ENCODE results near the gene TSPAN6. TPM values are rescaled to one million over a fixed set of nuclear protein-coding genes. Genes with fewer than 3 reads are reported as not detected.

Gene TSPAN6
- total and polyA plus RNA-seq, 2 of the 13 experiments (the other 11 are each of a cell fraction or from before 2014, with no cell fraction given) = 78.9 to 133 TPM

DNA sequence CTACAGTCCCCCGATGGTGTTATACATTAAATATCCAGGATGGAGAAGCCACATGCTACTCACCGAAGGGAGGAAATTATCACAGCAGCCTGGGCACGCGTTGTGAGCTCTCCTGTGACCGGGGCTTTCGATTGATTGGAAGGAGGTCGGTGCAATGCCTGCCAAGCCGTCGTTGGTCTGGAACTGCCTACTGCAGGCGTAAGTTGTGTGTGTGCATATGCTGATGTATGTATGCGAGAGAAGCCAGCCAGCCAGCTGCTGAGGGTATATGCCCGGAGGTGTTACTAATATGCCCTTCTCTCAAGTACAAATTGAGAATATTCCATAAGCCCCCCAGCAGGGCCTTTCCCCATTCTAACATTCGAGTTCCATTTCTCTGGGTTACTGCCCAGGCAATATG is 25.6 kb upstream of the TSPAN6 start:
- no peaks in the 10 kb centered on the region for H3K79me2 ChIP-seq (ENCODE audit: insufficient read depth, low read length)
- no peaks in the 10 kb centered on the region for H3K36me3 ChIP-seq (replicated peaks in 1 of 2; ENCODE audit: control insufficient read depth in 1 of 2, insufficient read depth in 2 of 2, low read length in 2 of 2)
- over 99% methylated on average over 8 of the region's 13 CpGs for WGBS (ENCODE audit: low lambda C conversion rate)
- CTCF ChIA-PET (ENCODE audit: low intra/inter-chr PET ratio, low total read pairs) = no interaction called here
- no peaks in the 10 kb centered on the region for H3K27me3 ChIP-seq (ENCODE audit: control insufficient read depth in 1 of 2, insufficient read depth in 2 of 2, low read length in 2 of 2)
- no peak for FAIRE-seq
- POLR2A ChIA-PET = no interaction called here
- no peaks in the 10 kb centered on the region for H3K9me3 ChIP-seq (ENCODE audit: low read length)
- DNase-seq (ENCODE audit: low spot score) = no peak
- H3K4me1 ChIP-seq (ENCODE audit: insufficient read depth, low read length) = peaks cover 24% of the 10 kb centered on the region
- intact Hi-C loops (cut with micrococcal nuclease; ENCODE audit: unreplicated experiment) = no loop called here
- no peaks in the 10 kb centered on the region for H4K20me1 ChIP-seq (ENCODE audit: insufficient read depth, low read length)
- no peak overlapping the region for H3K27ac ChIP-seq (ENCODE audit: extremely low read length, insufficient read depth, low read length)
- TF ChIP-seq, protein P1, sequence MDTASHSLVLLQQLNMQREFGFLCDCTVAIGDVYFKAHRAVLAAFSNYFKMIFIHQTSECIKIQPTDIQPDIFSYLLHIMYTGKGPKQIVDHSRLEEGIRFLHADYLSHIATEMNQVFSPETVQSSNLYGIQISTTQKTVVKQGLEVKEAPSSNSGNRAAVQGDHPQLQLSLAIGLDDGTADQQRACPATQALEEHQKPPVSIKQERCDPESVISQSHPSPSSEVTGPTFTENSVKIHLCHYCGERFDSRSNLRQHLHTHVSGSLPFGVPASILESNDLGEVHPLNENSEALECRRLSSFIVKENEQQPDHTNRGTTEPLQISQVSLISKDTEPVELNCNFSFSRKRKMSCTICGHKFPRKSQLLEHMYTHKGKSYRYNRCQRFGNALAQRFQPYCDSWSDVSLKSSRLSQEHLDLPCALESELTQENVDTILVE (CRISPR knock-in tag; IDR thresholded peaks at IDR 0.05) = no peak
- no peak for TF ChIP-seq TEAD3 (CRISPR knock-in tag; optimal IDR thresholded peaks at IDR 0.05; ENCODE audit: borderline replicate concordance)
- no peak for TF ChIP-seq ZNF337 (CRISPR knock-in tag; IDR thresholded peaks at IDR 0.05; ENCODE audit: borderline replicate concordance, low read depth)
- TF ChIP-seq, protein P2, sequence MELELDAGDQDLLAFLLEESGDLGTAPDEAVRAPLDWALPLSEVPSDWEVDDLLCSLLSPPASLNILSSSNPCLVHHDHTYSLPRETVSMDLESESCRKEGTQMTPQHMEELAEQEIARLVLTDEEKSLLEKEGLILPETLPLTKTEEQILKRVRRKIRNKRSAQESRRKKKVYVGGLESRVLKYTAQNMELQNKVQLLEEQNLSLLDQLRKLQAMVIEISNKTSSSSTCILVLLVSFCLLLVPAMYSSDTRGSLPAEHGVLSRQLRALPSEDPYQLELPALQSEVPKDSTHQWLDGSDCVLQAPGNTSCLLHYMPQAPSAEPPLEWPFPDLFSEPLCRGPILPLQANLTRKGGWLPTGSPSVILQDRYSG (CRISPR knock-in tag; IDR thresholded peaks at IDR 0.05) = no peak
- no peak for TF ChIP-seq ASH2L (IDR thresholded peaks at IDR 0.05; ENCODE audit: insufficient read length, low read depth, low read length)
- TF ChIP-seq, protein P3, sequence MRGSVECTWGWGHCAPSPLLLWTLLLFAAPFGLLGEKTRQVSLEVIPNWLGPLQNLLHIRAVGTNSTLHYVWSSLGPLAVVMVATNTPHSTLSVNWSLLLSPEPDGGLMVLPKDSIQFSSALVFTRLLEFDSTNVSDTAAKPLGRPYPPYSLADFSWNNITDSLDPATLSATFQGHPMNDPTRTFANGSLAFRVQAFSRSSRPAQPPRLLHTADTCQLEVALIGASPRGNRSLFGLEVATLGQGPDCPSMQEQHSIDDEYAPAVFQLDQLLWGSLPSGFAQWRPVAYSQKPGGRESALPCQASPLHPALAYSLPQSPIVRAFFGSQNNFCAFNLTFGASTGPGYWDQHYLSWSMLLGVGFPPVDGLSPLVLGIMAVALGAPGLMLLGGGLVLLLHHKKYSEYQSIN (CRISPR knock-in tag; IDR thresholded peaks at IDR 0.05; ENCODE audit: borderline replicate concordance) = no peak
- no peak for TF ChIP-seq ZNF326 (CRISPR knock-in tag; IDR thresholded peaks at IDR 0.05; ENCODE audit: borderline replicate concordance)
- no peak for TF ChIP-seq NRL (CRISPR knock-in tag; IDR thresholded peaks at IDR 0.05; ENCODE audit: borderline replicate concordance)
- no peak for TF ChIP-seq GMEB2 (CRISPR knock-in tag; IDR thresholded peaks at IDR 0.05; ENCODE audit: low read depth)
- TF ChIP-seq SIX4 (CRISPR knock-in tag; IDR thresholded peaks at IDR 0.05) = no peak
- TF ChIP-seq HNF1B (CRISPR knock-in tag; IDR thresholded peaks at IDR 0.05) = no peak
- TF ChIP-seq ATF5 (CRISPR knock-in tag; IDR thresholded peaks at IDR 0.05; ENCODE audit: low read depth) = no peak
- no peak for TF ChIP-seq ZNF296 (CRISPR knock-in tag; conservative IDR thresholded peaks at IDR 0.05)
- TF ChIP-seq MTA3 (CRISPR knock-in tag; IDR thresholded peaks at IDR 0.05) = no peak
- no peak for TF ChIP-seq ZNF317 (CRISPR knock-in tag; IDR thresholded peaks at IDR 0.05)
- TF ChIP-seq FOXA3 (CRISPR knock-in tag; IDR thresholded peaks at IDR 0.05) = no peak
- no peak for TF ChIP-seq ZNF282 (IDR thresholded peaks at IDR 0.05; ENCODE audit: partially characterized antibody)
- no TSS peak for BruUV-seq (replicated peaks)
- no peak overlapping the region for H3K4me2 ChIP-seq (ENCODE audit: low read depth, low read length)
- H2AFZ ChIP-seq (ENCODE audit: low read length) = no peak overlapping the region
- no peak overlapping the region for H3K9ac ChIP-seq (ENCODE audit: insufficient read depth, low read depth, low read length)
- in situ Hi-C loops (cut with HindIII; ENCODE audit: extremely low pct_ligation_motif_present, low pct_unique_long_range_greater_than_20kb) = no loop called here
- no peak overlapping the region for H3K4me3 ChIP-seq (replicated peaks in 1 of 3; ENCODE audit: insufficient read depth in 1 of 3, low read depth in 2 of 3, low read length in 3 of 3)
- ATAC-seq = no peak

Measured in HepG2 (cell line).